ENCODE results near the gene LINGO3.

Gene LINGO3

DNA sequence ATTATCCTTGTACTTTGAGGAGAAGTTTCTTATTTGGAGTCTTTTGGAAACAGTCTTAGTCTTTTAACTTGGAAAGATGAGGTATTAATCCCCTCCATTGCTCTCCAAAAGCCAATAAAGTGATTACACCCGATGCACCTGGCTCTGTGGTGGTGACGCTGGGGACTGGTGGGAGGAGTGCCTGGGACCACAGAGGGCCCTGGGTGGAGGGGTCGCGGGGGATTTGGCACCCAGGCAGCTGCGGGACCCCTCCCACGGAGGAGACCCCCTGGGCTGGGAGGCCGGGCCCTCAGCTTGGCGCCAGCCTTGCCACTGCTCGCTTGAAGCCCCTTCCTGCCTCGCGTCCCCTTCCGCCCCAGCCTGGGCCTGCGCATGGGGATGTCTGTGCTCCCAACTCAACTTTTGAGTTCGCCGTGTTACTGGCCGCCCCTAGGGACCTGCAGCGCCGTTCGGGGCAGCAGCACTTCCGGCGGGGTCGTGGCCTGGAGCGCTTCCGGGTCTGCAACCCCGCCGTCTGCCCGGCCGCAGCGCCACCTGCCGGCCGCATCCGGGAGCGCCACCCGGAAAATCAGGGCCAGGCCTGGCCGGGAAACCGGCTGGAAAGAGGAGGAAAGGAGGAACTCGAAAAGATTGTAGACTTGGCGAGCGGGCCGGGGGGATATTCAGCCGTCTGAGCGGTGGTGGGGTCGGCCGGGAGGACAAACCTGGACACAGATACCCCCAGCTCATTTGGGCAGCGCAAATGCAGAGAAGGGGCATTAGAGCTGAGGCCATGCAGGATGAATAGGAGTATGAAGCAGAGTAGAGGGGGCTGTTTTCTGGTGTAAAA is 34.4 kb downstream of the LINGO3 start (continued):
- TF ChIP-seq ZNF174 (tag by site-specific recombination; IDR thresholded peaks at IDR 0.05) (no peak), OVOL3 (tag by site-specific recombination; IDR thresholded peaks at IDR 0.05) (peak; percentile 41; the same call in 1 of the 2 replicates), ZSCAN16 (tag by site-specific recombination; IDR thresholded peaks at IDR 0.05) (no peak; the same call in 1 of the 2 replicates), ZNF776 (tag by site-specific recombination; IDR thresholded peaks at IDR 0.05; ENCODE audit: borderline replicate concordance) (no peak), KLF1 (tag by site-specific recombination; IDR thresholded peaks at IDR 0.05) (peak; percentile 65), ZNF433 (tag by site-specific recombination; IDR thresholded peaks at IDR 0.05; ENCODE audit: low read depth) (no peak), ZNF76 (tag by site-specific recombination; IDR thresholded peaks at IDR 0.05; ENCODE audit: borderline replicate concordance, low read depth) (peak; percentile 85), SALL2 (tag by site-specific recombination; IDR thresholded peaks at IDR 0.05; ENCODE audit: borderline replicate concordance) (no peak), ZNF112 (tag by site-specific recombination; IDR thresholded peaks at IDR 0.05) (no peak), ZNF623 (tag by site-specific recombination; IDR thresholded peaks at IDR 0.05) (0 out of 2 replicates have a peak, but pooled peaks have one; percentile 6), HOXD13 (CRISPR knock-in tag; IDR thresholded peaks at IDR 0.05; ENCODE audit: borderline replicate concordance) (0 out of 2 replicates have a peak, but pooled peaks have one; percentile 14), YY1 (tag by site-specific recombination; IDR thresholded peaks at IDR 0.05) (peak; percentile 68; the same call in 1 of the 2 replicates), ZNF670 (tag by site-specific recombination; IDR thresholded peaks at IDR 0.05; ENCODE audit: low read depth) (no peak), IKZF3 (tag by site-specific recombination; IDR thresholded peaks at IDR 0.05) (peak; percentile 62; the same call in 1 of the 2 replicates), ZNF324 (tag by site-specific recombination; IDR thresholded peaks at IDR 0.05) (peak; percentile 65; the same call in 1 of the 2 replicates), ZNF138 (tag by site-specific recombination; IDR thresholded peaks at IDR 0.05; ENCODE audit: borderline replicate concordance) (no peak)
- TF ChIP-seq, protein P1, sequence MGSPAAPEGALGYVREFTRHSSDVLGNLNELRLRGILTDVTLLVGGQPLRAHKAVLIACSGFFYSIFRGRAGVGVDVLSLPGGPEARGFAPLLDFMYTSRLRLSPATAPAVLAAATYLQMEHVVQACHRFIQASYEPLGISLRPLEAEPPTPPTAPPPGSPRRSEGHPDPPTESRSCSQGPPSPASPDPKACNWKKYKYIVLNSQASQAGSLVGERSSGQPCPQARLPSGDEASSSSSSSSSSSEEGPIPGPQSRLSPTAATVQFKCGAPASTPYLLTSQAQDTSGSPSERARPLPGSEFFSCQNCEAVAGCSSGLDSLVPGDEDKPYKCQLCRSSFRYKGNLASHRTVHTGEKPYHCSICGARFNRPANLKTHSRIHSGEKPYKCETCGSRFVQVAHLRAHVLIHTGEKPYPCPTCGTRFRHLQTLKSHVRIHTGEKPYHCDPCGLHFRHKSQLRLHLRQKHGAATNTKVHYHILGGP (tag by site-specific recombination; IDR thresholded peaks at IDR 0.05): no peak
- TF ChIP-seq, protein P2, sequence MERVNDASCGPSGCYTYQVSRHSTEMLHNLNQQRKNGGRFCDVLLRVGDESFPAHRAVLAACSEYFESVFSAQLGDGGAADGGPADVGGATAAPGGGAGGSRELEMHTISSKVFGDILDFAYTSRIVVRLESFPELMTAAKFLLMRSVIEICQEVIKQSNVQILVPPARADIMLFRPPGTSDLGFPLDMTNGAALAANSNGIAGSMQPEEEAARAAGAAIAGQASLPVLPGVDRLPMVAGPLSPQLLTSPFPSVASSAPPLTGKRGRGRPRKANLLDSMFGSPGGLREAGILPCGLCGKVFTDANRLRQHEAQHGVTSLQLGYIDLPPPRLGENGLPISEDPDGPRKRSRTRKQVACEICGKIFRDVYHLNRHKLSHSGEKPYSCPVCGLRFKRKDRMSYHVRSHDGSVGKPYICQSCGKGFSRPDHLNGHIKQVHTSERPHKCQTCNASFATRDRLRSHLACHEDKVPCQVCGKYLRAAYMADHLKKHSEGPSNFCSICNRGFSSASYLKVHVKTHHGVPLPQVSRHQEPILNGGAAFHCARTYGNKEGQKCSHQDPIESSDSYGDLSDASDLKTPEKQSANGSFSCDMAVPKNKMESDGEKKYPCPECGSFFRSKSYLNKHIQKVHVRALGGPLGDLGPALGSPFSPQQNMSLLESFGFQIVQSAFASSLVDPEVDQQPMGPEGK (tag by site-specific recombination; IDR thresholded peaks at IDR 0.05): peak; percentile 99
- TF ChIP-seq, protein P3, sequence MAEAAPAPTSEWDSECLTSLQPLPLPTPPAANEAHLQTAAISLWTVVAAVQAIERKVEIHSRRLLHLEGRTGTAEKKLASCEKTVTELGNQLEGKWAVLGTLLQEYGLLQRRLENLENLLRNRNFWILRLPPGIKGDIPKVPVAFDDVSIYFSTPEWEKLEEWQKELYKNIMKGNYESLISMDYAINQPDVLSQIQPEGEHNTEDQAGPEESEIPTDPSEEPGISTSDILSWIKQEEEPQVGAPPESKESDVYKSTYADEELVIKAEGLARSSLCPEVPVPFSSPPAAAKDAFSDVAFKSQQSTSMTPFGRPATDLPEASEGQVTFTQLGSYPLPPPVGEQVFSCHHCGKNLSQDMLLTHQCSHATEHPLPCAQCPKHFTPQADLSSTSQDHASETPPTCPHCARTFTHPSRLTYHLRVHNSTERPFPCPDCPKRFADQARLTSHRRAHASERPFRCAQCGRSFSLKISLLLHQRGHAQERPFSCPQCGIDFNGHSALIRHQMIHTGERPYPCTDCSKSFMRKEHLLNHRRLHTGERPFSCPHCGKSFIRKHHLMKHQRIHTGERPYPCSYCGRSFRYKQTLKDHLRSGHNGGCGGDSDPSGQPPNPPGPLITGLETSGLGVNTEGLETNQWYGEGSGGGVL (tag by site-specific recombination; IDR thresholded peaks at IDR 0.05): peak; percentile 30; the same call in 1 of the 2 replicates
- TF ChIP-seq, protein P4, sequence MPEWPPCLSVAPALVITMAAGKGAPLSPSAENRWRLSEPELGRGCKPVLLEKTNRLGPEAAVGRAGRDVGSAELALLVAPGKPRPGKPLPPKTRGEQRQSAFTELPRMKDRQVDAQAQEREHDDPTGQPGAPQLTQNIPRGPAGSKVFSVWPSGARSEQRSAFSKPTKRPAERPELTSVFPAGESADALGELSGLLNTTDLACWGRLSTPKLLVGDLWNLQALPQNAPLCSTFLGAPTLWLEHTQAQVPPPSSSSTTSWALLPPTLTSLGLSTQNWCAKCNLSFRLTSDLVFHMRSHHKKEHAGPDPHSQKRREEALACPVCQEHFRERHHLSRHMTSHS (tag by site-specific recombination; IDR thresholded peaks at IDR 0.05): no peak
- TF ChIP-seq, protein P5, sequence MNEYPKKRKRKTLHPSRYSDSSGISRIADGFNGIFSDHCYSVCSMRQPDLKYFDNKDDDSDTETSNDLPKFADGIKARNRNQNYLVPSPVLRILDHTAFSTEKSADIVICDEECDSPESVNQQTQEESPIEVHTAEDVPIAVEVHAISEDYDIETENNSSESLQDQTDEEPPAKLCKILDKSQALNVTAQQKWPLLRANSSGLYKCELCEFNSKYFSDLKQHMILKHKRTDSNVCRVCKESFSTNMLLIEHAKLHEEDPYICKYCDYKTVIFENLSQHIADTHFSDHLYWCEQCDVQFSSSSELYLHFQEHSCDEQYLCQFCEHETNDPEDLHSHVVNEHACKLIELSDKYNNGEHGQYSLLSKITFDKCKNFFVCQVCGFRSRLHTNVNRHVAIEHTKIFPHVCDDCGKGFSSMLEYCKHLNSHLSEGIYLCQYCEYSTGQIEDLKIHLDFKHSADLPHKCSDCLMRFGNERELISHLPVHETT (tag by site-specific recombination; IDR thresholded peaks at IDR 0.05): peak; percentile 18; the same call in 1 of the 2 replicates
- TF ChIP-seq, protein P6, sequence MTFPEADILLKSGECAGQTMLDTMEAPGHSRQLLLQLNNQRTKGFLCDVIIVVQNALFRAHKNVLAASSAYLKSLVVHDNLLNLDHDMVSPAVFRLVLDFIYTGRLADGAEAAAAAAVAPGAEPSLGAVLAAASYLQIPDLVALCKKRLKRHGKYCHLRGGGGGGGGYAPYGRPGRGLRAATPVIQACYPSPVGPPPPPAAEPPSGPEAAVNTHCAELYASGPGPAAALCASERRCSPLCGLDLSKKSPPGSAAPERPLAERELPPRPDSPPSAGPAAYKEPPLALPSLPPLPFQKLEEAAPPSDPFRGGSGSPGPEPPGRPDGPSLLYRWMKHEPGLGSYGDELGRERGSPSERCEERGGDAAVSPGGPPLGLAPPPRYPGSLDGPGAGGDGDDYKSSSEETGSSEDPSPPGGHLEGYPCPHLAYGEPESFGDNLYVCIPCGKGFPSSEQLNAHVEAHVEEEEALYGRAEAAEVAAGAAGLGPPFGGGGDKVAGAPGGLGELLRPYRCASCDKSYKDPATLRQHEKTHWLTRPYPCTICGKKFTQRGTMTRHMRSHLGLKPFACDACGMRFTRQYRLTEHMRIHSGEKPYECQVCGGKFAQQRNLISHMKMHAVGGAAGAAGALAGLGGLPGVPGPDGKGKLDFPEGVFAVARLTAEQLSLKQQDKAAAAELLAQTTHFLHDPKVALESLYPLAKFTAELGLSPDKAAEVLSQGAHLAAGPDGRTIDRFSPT (tag by site-specific recombination; IDR thresholded peaks at IDR 0.05): peak; percentile 89
- TF ChIP-seq, protein P7, sequence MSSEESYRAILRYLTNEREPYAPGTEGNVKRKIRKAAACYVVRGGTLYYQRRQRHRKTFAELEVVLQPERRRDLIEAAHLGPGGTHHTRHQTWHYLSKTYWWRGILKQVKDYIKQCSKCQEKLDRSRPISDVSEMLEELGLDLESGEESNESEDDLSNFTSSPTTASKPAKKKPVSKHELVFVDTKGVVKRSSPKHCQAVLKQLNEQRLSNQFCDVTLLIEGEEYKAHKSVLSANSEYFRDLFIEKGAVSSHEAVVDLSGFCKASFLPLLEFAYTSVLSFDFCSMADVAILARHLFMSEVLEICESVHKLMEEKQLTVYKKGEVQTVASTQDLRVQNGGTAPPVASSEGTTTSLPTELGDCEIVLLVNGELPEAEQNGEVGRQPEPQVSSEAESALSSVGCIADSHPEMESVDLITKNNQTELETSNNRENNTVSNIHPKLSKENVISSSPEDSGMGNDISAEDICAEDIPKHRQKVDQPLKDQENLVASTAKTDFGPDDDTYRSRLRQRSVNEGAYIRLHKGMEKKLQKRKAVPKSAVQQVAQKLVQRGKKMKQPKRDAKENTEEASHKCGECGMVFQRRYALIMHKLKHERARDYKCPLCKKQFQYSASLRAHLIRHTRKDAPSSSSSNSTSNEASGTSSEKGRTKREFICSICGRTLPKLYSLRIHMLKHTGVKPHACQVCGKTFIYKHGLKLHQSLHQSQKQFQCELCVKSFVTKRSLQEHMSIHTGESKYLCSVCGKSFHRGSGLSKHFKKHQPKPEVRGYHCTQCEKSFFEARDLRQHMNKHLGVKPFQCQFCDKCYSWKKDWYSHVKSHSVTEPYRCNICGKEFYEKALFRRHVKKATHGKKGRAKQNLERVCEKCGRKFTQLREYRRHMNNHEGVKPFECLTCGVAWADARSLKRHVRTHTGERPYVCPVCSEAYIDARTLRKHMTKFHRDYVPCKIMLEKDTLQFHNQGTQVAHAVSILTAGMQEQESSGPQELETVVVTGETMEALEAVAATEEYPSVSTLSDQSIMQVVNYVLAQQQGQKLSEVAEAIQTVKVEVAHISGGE (tag by site-specific recombination; conservative IDR thresholded peaks at IDR 0.05; ENCODE audit: low read depth): peak; percentile 98
